ENCODE results near the gene SLC35F3. TPM values are rescaled to one million over a fixed set of nuclear protein-coding genes. Genes with fewer than 3 reads are reported as not detected.

SLC35F3 gene
- total RNA-seq, 2 donors from 2014 or later: 0.12 to 0.14 TPM

- ATAC-seq: no peak
- DNase-seq: no peak
- intact Hi-C loops (cut with DNase I, micrococcal nuclease): no loop called here
Measured at GRCh38 chr1:233907151-233907550, 2.7 kb downstream of the SLC35F3 start.

DNA sequence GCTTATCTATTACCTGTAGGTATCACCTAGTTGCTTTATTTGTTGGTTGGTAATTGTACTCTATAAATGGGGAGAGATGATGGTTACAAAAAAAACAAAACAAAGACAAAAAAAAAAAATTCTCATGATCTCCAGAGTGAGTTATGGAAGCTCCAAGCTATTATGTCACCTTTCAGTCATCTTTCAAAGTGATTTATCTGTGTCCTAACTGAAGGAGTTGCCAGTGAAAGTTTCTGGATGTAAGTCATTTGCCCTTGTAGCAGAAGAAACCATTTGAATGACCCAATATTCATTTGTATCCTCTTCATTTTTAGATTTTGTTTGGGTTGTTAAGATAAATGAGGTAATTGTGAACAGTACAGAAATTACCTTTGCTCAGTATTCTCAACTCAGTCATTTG is 3.6 kb downstream of the SLC35F3 start:
- ATAC-seq (no peak), DNase-seq (no peak)
- intact Hi-C loops (cut with DNase I, micrococcal nuclease): no loop called here

DNA sequence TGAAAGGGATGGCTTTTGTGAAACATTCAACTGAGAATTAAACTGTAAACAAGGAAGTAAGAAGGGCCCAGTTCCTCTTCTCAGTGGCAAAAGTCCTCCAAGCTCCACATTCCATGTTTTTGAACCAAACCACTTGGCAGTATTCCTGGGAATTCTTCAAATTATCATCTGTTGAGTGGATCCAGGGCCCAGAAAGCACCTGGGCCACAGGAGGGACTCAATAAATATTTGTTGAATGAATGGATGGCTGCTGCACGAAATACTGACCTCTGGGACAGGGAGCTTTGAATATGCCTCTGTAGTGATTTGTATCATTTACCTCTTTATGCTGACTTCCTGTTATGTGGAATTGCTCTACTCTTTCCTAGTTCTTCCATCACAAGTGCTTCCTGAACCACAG is 4.7 kb downstream of the SLC35F3 start:
- no peak for DNase-seq
- no peak for ATAC-seq
- intact Hi-C loops (cut with DNase I, micrococcal nuclease): no loop called here

DNA sequence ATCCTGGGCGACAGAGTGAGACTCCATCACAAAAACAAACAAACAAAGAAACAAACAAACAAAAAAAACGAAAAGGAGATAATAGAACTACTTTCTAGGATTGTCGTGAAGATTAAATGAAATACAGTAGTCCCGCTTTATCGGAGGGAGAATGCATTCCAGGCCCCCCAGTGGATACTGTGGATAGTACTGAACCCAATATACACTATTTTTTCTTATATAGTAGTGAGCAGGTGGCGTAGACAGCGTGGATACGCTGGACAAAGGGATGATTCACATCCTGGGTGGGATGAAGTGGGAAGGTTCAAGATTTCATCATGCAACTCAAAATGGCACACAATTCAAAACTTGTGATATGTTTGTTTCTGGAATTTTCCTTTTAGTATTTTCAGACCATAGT is 8.0 kb downstream of the SLC35F3 start:
- DNase-seq: no peak

DNA sequence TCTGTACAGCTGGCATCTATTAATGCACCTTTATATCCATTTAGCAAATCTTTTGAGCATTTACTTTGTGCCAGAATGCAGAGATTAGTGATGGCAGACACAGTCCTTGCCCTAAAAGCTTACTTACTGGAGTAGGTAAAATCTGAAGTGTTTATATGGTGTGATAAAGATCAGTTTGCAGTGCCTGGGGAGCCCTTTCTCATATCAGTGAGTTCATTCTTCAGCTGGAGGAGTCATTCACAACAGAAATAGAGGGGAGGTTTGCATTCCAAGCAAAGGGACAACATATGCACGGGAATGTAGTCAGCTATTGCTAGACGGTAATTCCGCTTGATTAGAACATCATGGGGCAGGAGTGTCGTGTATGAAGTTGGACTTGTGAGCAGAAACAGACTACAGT is 8.4 kb downstream of the SLC35F3 start:
- DNase-seq (no peak), ATAC-seq (no peak)
- intact Hi-C loops (cut with DNase I, micrococcal nuclease): no loop called here

More for the DNA sequence above, 8.0 kb downstream of the SLC35F3 start:
- intact Hi-C loops (cut with DNase I, micrococcal nuclease): no loop called here
- ATAC-seq: no peak

DNA sequence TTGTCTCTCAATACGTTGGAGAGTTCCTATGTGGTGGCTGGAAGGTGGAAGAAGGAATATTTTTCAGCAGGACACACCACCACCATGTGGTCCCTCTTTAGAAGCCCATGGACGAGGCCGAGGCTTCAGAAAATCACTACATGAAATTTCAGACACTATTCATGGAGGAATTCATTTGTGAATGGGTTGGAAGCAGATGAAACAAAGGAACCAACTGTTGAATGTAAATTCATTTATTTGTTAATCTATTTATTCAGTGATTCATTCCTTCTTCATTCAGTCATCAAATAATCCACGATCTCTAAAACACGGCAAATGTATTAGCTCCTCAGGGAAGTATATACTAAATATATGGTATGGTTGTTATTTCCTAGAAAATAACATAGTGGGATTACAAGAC is 12.2 kb downstream of the SLC35F3 start:
- no peak for DNase-seq
- intact Hi-C loops (cut with DNase I, micrococcal nuclease): no loop called here
- ATAC-seq: no peak

DNA sequence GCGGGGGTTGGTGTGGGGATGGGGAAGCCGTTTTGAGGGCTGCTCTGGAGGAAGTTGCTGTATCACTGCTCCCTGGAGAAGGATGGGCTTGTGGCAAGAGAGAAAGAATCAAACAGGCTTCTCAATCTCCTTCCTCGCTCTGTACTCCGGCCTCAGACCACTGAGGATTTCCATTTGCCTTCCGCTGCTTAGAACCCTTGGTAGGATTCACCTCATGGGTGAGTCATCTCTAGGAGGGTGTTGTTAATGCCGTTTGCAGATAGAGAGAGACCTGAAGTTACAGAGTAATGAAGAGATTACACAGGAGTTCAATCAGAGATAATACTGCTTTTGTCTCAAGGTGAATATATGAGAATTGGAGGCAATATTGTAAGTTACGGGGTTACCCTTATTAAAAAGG is 15.3 kb downstream of the SLC35F3 start:
- no peak for ATAC-seq
- DNase-seq: no peak
- intact Hi-C loops (cut with DNase I, micrococcal nuclease): no loop called here

GRCh38 chr1:233928123-233928522 is 23.6 kb downstream of the SLC35F3 start:
- ATAC-seq (no peak), DNase-seq (no peak)
- intact Hi-C loops (cut with DNase I, micrococcal nuclease): no loop called here

DNA sequence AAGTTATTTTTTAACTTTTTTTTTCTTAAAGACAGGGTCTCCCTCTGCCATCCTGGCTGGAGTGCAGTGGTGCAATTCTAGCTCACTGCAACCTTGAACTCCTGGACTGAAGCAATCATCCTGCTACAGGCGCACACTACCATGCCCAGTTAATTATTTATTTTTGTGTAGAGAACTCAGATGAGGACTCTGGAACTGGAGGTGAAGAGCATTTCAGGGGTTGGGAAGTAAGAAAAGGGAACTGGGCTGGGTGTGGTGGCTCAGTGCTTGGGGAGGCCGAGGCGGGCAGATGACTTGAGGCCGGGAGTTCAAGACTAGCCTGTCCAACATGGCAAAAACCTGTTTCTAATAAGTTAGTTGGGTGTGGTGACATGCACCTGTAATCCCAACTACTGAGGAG is 28.9 kb downstream of the SLC35F3 start:
- intact Hi-C loops (cut with DNase I, micrococcal nuclease): no loop called here
- no peak for DNase-seq
- ATAC-seq: no peak

DNA sequence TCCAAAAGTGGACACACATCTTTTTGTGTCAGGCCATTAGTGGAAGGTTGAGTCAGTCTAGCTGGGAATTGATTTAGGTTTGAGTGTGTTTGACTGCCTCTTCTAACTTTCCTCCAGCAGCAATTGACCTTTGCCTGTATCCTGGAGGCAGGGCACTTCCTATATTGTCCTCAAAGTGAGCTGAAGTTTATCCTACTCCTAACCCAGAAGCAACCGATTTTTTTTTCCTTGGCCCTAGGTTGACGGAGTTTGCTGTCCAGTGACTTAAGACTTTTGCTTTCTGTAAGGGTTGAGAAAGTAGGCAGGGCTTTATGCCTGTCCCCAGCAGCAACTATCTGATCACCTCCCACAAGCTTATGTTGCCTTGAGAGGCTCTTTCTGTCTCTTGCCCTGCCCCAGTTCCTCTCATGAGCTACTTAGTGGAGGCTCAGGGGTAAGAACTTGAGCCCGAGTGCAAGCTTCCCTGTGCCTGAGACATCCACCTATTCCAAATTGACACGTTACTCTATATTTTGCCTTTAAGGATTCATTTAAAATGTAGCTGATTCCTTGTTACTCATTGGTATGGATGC is 30.9 kb downstream of the SLC35F3 start:
- intact Hi-C loops (cut with DNase I, micrococcal nuclease): no loop called here
- ATAC-seq (no peak), DNase-seq (no peak)

- DNase-seq (no peak), ATAC-seq (no peak)
- intact Hi-C loops (cut with DNase I, micrococcal nuclease): no loop called here
Measured at GRCh38 chr1:233936422-233936821, 31.9 kb downstream of the SLC35F3 start.

- DNase-seq: no peak
- no peak for ATAC-seq
- intact Hi-C loops (cut with DNase I, micrococcal nuclease): no loop called here
Measured at GRCh38 chr1:233936842-233937241, 32.4 kb downstream of the SLC35F3 start.

GRCh38 chr1:233938476-233938875 is 34.0 kb downstream of the SLC35F3 start:
- DNase-seq (no peak), ATAC-seq (no peak)
- intact Hi-C loops (cut with DNase I, micrococcal nuclease): no loop called here

GRCh38 chr1:233939451-233939850 is 35.0 kb downstream of the SLC35F3 start:
- ATAC-seq (no peak), DNase-seq (no peak)
- intact Hi-C loops (cut with DNase I, micrococcal nuclease): no loop called here

DNA sequence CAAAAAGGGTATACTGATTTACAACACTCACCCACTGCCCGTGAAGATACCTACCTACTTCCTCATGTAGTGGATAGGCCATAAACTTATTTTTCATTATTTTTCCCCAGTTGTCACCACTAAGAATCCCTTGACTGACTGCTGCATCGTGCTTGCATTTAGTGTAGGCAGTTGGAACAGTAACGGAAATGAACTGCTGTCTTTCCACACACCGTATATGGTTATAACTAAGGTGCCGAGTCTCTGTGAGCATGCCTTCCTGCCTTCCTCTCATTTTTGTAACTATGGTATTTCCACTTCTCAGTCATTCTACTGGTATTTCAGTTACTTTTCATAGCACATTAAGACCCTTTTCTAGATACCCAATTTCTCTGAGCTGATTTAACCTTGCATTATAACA is 36.4 kb downstream of the SLC35F3 start:
- no peak for DNase-seq

DNA sequence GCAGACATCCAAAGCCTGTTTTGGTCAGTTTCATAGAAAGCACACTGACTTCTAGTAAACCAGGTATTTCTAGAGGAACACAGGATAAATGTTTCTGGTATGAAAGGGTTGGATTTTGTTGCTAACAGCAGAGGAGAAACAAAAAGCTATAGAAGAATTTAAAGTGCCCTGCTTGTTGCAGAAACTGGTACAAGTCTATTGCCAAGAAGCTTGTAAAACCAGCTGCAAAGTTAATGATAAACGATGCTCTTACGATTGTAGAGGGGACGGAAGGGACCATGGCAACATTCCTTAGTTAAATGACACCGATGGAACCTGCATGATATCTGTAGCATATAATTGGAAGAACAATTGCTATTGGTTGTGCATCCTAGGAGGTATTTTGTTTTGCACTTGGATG is 40.1 kb downstream of the SLC35F3 start:
- DNase-seq: no peak
- ATAC-seq: no peak
- intact Hi-C loops (cut with DNase I, micrococcal nuclease): no loop called here

More for the DNA sequence above, 36.4 kb downstream of the SLC35F3 start:
- ATAC-seq: no peak
- intact Hi-C loops (cut with DNase I, micrococcal nuclease): no loop called here

DNA sequence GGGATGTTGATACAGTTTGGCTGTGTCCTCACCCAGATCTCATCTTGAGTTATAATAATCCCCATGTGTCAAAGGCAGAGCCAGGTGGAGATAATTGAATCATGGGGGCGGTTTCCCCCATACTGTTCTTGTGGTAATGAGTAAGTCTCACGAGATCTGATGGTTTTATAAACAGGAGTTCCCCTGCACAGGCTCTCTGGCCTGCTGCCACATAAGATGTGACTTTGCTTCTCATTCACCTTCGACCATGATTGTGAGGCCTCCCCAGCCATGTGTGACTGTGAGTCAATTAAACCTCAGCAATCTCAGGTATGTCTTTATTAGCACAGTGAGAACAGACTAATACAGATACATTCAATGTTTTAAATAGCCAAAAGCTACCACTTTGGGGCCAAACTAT is 41.1 kb downstream of the SLC35F3 start:
- intact Hi-C loops (cut with DNase I, micrococcal nuclease): no loop called here
- ATAC-seq: no peak

GRCh38 chr1:233945979-233946378 is 41.5 kb downstream of the SLC35F3 start:
- intact Hi-C loops (cut with DNase I, micrococcal nuclease): no loop called here
- no peak for DNase-seq
- ATAC-seq: no peak

More for the DNA sequence above, 41.1 kb downstream of the SLC35F3 start:
- no peak for DNase-seq

GRCh38 chr1:233946724-233947123 is 42.2 kb downstream of the SLC35F3 start:
- intact Hi-C loops (cut with DNase I, micrococcal nuclease): no loop called here
- DNase-seq (no peak), ATAC-seq (no peak)

GRCh38 chr1:233951804-233952203 is 47.3 kb downstream of the SLC35F3 start:
- DNase-seq (no peak), ATAC-seq (no peak)
- intact Hi-C loops (cut with DNase I, micrococcal nuclease): no loop called here

- DNase-seq (no peak), ATAC-seq (no peak)
- intact Hi-C loops (cut with DNase I, micrococcal nuclease): no loop called here
Measured at GRCh38 chr1:233957691-233958090, 53.2 kb downstream of the SLC35F3 start.

DNA sequence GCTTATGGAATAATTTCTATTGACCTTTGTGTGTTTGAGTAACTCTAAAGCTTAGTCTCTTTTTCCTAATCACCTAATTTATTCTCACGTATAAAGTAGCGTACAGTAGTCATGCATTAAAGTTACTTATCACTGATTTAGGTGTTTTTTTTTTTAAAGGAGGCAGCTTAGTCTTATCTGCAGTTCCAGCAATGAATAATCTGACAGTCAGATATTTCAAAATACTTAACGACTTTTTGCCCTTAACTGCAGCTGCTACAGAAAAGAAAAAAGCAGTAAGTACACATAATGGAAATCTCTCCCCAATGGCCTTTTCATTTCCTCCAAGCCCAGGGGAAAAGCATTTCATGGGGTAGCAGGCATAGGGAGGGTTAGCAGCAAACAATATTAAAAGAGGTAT is 54.6 kb downstream of the SLC35F3 start:
- DNase-seq (no peak), ATAC-seq (no peak)
- intact Hi-C loops (cut with DNase I, micrococcal nuclease): no loop called here

Measured in left colon (tissue), 2 donors.